GM13977 (cell line): ENCODE results near the gene ADD1.
"Not testable (repeated sequence)": the region's sequence is repeated elsewhere in the genome, so short reads cannot be mapped to it uniquely, and the experiment has no call there.

Source experiments
- DNase-seq: peaks from one replicate; pipeline ENCODE4 v3.0.0; 2012; ENCODE audit warnings: low spot score
- CTCF ChIP-seq: IDR thresholded peaks from 2 replicates; pipeline ENCODE4 v1.5.1; 2012; ENCODE audit warnings: mild to moderate bottlenecking, control low read depth; ENCODE audit not compliant: insufficient read depth; ENCODE audit errors: extremely low read depth, missing control alignments
- in situ Hi-C: fragments of 300-500 bp; cut with MboI; formaldehyde crosslinking; loops from one replicate; pipeline ENCODE4 v1.12.0; 2022; ENCODE audit warnings: low sequenced_read_pairs, low pct_unique_long_range_greater_than_20kb, mixed read lengths, inconsistent platforms; ENCODE audit not compliant: unreplicated experiment

Gene ADD1

GRCh38 chr4:2911868-2912267 is 68.2 kb downstream of the ADD1 start:
- in situ Hi-C loops: no loop called here
- no peak for DNase-seq
- TF ChIP-seq CTCF: no peak

GRCh38 chr4:2913168-2913567 is 69.5 kb downstream of the ADD1 start:
- in situ Hi-C loops: no loop called here
- DNase-seq: no peak
- TF ChIP-seq CTCF: no peak

GRCh38 chr4:2914256-2915126 is 70.8 kb downstream of the ADD1 start:
- no peak for TF ChIP-seq CTCF
- DNase-seq: peak; percentile 55
- in situ Hi-C loops: no loop called here

DNA sequence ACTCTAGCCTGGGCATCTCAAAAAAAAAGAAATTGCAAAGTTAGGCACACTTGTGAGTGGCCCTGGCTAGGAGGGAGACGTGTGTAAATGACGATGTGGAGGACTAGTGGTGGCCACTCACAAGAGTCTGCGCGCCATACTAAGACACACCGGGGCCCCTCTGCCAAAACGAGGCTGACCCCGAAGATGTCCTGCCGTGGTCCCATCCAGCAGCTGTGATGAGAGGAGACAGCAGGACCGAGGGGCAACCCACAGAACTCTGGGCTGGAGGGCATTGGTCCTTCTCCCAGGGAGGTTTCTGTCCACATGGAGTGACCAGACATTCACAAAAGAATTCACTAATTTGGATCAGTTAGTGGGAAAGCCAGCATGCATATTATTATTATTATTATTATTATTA is 72.1 kb downstream of the ADD1 start:
- DNase-seq: no peak
- TF ChIP-seq CTCF: no peak
- in situ Hi-C loops: no loop called here

DNA sequence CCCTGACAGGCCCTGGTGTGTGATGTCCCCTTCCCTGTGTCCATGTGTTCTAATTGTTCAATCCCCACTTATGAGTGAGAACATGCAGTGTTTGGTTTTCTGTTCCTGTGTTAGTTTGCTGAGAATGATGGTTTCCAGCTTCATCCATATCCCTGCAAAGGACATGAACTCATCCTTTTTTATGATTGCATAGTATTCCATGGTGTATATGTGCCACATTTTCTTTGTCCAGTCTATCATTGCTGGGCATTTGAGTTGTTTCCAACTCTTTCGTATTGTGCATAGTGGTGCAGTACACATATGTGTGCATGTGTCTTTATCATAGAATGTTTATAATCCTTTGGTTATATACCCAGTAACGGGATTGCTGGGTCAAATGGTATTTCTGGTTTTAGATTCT is 73.1 kb downstream of the ADD1 start:
- in situ Hi-C loops, DNase-seq: not testable (repeated sequence)

GRCh38 chr4:2918300-2918699 is 74.7 kb downstream of the ADD1 start:
- DNase-seq: not testable (repeated sequence)

DNA sequence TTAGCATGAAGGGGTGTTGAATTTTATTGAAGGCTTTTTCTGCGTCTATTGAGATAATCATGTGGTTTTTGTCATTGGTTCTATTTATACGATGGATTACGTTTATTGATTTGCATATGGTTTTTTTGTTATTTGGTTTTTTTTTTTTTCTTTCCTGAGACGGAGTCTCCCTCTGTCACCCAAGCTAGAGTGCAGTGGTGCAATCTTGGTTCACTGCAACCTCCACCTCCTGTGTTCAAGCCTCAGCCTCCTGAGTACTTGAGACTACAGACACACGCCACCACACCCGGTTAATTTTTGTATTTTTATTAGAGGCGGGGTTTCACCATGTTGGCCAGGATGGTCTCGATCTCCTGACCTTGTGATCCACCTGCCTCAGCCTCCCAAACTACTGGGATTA is 75.1 kb downstream of the ADD1 start:
- DNase-seq, in situ Hi-C loops: not testable (repeated sequence)

More at GRCh38 chr4:2918300-2918699, 74.7 kb downstream of the ADD1 start:
- in situ Hi-C loops: not testable (repeated sequence)

DNA sequence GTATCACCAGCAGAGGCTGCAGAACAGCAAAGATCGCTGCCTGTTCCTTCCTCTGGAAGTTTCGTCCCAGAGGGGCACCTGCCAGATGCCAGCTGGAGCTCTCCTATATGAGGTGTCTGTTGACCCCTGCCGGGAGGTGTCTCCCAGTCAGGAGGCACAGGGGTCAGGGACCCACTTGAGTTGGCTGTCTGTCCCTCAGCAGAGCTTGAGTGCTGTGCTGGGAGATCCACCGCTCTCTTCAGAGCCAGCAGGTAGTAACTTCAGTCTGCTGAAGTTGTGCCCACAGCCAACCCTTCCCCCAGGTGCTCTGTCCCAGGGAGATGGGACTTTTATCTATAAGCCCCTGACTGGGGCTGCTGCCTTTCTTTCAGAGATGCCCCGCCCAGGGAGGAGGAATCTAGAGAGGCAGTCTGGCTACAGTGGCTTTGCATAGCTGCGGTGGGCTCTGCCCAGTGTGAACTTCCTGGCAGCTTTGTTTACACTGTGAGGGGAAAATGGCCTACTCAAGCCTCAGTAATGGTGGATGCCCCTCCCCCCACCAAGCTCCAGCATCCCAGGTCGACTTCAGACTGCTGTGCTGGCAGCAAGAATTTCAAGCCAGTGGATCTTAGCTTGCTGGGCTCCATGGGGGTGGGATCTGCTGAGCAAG is 78.9 kb downstream of the ADD1 start:
- DNase-seq, in situ Hi-C loops: not testable (repeated sequence)
